Measurements from ENCODE around the gene FER. TPM values are rescaled to one million over a fixed set of nuclear protein-coding genes. Genes with fewer than 3 reads are reported as not detected.
A peak's percentile ranks its signal among the peaks of the same experiment; 100 is the strongest.

FER gene
- total and polyA plus RNA-seq, 5 donors from 2014 or later, result 3.9 to 12.0 (median 5.9) TPM

GRCh38 chr5:108747111-108747773 is 455 bp upstream of the FER start:
- peaks cover 6 to 15% (median 14%) of the 10 kb centered on the region in 4 donors for H3K4me1 Mint-ChIP-seq
- Histone ChIP-seq H3K27me3 (ENCODE audit: control insufficient read depth, insufficient read depth, low read length) (peaks cover 3% of the 10 kb centered on the region), H3K36me3 (ENCODE audit: control insufficient read depth, insufficient read depth, low read length) (no peaks in the 10 kb centered on the region), H3K4me3 (ENCODE audit: low read depth, low read length) (peak overlapping the region; percentile 88), H3K4me1 (ENCODE audit: control insufficient read depth, insufficient read depth, low read length, poor library complexity, severe bottlenecking) (peaks cover 20% of the 10 kb centered on the region), H3K9me3 (ENCODE audit: control insufficient read depth in 2 of 2, low read length in 2 of 2) (no peaks in the 10 kb centered on the region), H3K27ac (ENCODE audit: insufficient read depth, low read length, poor library complexity, severe bottlenecking) (no peak overlapping the region)
- no peak for ATAC-seq (ENCODE audit: low read depth in 2 of 2)
- H3K9me3 Mint-ChIP-seq, result no peaks in the 10 kb centered on the region
- H3K4me3 Mint-ChIP-seq, result peak overlapping the region; percentile 89 to 92 (median 90)
- no peaks in the 10 kb centered on the region for H3K36me3 Mint-ChIP-seq
- H3K27ac Mint-ChIP-seq, result peak overlapping the region in 2 of 3 donors; percentile 82 to 90
- DNase-seq, result no peak
- peaks cover 30% of the 10 kb centered on the region for H3K27me3 Mint-ChIP-seq

GRCh38 chr5:108748401-108749127 is 867 bp downstream of the FER start:
- no peaks in the 10 kb centered on the region for H3K9me3 ChIP-seq (ENCODE audit: control insufficient read depth in 2 of 2, low read length in 2 of 2)
- H3K36me3 ChIP-seq (ENCODE audit: control insufficient read depth, insufficient read depth, low read length), result no peaks in the 10 kb centered on the region
- peaks cover 20% of the 10 kb centered on the region for H3K4me1 ChIP-seq (ENCODE audit: control insufficient read depth, insufficient read depth, low read length, poor library complexity, severe bottlenecking)
- H3K27me3 ChIP-seq (ENCODE audit: control insufficient read depth, insufficient read depth, low read length), result peaks cover 3% of the 10 kb centered on the region
- ATAC-seq (ENCODE audit: low read depth in 2 of 2), result peak; percentile 97 to 98
- peak overlapping the region; percentile 86 for H3K27ac ChIP-seq (ENCODE audit: insufficient read depth, low read length, poor library complexity, severe bottlenecking)
- peaks cover 30% of the 10 kb centered on the region for H3K27me3 Mint-ChIP-seq
- H3K4me3 ChIP-seq (ENCODE audit: low read depth, low read length), result peak overlapping the region; percentile 88
- H3K4me1 Mint-ChIP-seq, result peaks cover 6 to 18% (median 14%) of the 10 kb centered on the region in 4 donors
- H3K27ac Mint-ChIP-seq, result peak overlapping the region; percentile 87 to 90 (median 87)
- H3K4me3 Mint-ChIP-seq, result peak overlapping the region; percentile 89 to 92 (median 90)
- H3K36me3 Mint-ChIP-seq, result no peaks in the 10 kb centered on the region
- H3K9me3 Mint-ChIP-seq, result no peaks in the 10 kb centered on the region
- DNase-seq, result peak; percentile 96 to 98 (median 97)

GRCh38 chr5:108749128-108749861 is 1.6 kb downstream of the FER start:
- Histone ChIP-seq H3K4me1 (ENCODE audit: control insufficient read depth, insufficient read depth, low read length, poor library complexity, severe bottlenecking) (peaks cover 20% of the 10 kb centered on the region), H3K9me3 (ENCODE audit: control insufficient read depth in 2 of 2, low read length in 2 of 2) (no peaks in the 10 kb centered on the region), H3K27me3 (ENCODE audit: control insufficient read depth, insufficient read depth, low read length) (peaks cover 3% of the 10 kb centered on the region), H3K4me3 (ENCODE audit: low read depth, low read length) (peak overlapping the region; percentile 68), H3K36me3 (ENCODE audit: control insufficient read depth, insufficient read depth, low read length) (no peaks in the 10 kb centered on the region), H3K27ac (ENCODE audit: insufficient read depth, low read length, poor library complexity, severe bottlenecking) (peak overlapping the region; percentile 41)
- DNase-seq (peak in 2 of 3 donors; percentile 17 to 20), ATAC-seq (ENCODE audit: low read depth in 2 of 2) (no peak)
- Mint-ChIP-seq H3K27ac (peak overlapping the region in 2 of 3 donors; percentile 85 to 91), H3K36me3 (no peaks in the 10 kb centered on the region), H3K9me3 (no peaks in the 10 kb centered on the region), H3K27me3 (peaks cover 30% of the 10 kb centered on the region), H3K4me3 (peak overlapping the region; percentile 90 to 93 (median 92)), H3K4me1 (peaks cover 6 to 18% (median 14%) of the 10 kb centered on the region in 4 donors)

- Histone ChIP-seq H3K27ac (ENCODE audit: insufficient read depth, low read length, poor library complexity, severe bottlenecking) (no peak overlapping the region), H3K4me1 (ENCODE audit: control insufficient read depth, insufficient read depth, low read length, poor library complexity, severe bottlenecking) (peaks cover 12% of the 10 kb centered on the region), H3K9me3 (ENCODE audit: control insufficient read depth in 2 of 2, low read length in 2 of 2) (no peaks in the 10 kb centered on the region), H3K27me3 (ENCODE audit: control insufficient read depth, insufficient read depth, low read length) (no peaks in the 10 kb centered on the region), H3K36me3 (ENCODE audit: control insufficient read depth, insufficient read depth, low read length) (no peaks in the 10 kb centered on the region), H3K4me3 (ENCODE audit: low read depth, low read length) (no peak overlapping the region)
- Mint-ChIP-seq H3K27me3 (peaks cover 6% of the 10 kb centered on the region), H3K9me3 (no peaks in the 10 kb centered on the region), H3K27ac (no peak overlapping the region), H3K4me1 (peaks cover 0 to 10% (median 6%) of the 10 kb centered on the region in 4 donors), H3K36me3 (no peaks in the 10 kb centered on the region), H3K4me3 (no peak overlapping the region)
- no peak for ATAC-seq (ENCODE audit: low read depth in 2 of 2)
- DNase-seq, result no peak
Observed at GRCh38 chr5:108753331-108753730, 5.6 kb downstream of the FER start.

GRCh38 chr5:108753877-108754276 is 6.2 kb downstream of the FER start:
- Mint-ChIP-seq H3K4me1 (peaks cover 0 to 10% (median 6%) of the 10 kb centered on the region in 4 donors), H3K36me3 (no peaks in the 10 kb centered on the region), H3K27ac (no peak overlapping the region), H3K4me3 (no peak overlapping the region), H3K27me3 (peaks cover 6% of the 10 kb centered on the region), H3K9me3 (no peaks in the 10 kb centered on the region)
- Histone ChIP-seq H3K27ac (ENCODE audit: insufficient read depth, low read length, poor library complexity, severe bottlenecking) (no peak overlapping the region), H3K4me3 (ENCODE audit: low read depth, low read length) (no peak overlapping the region), H3K9me3 (ENCODE audit: control insufficient read depth in 2 of 2, low read length in 2 of 2) (no peaks in the 10 kb centered on the region), H3K4me1 (ENCODE audit: control insufficient read depth, insufficient read depth, low read length, poor library complexity, severe bottlenecking) (peaks cover 8% of the 10 kb centered on the region), H3K36me3 (ENCODE audit: control insufficient read depth, insufficient read depth, low read length) (no peaks in the 10 kb centered on the region), H3K27me3 (ENCODE audit: control insufficient read depth, insufficient read depth, low read length) (no peaks in the 10 kb centered on the region)
- DNase-seq (no peak), ATAC-seq (ENCODE audit: low read depth in 2 of 2) (no peak)

GRCh38 chr5:108760512-108760911 is 12.8 kb downstream of the FER start:
- H3K27me3 ChIP-seq (ENCODE audit: control insufficient read depth, insufficient read depth, low read length), result no peaks in the 10 kb centered on the region
- Mint-ChIP-seq H3K4me1 (peaks cover 0 to 13% (median 6%) of the 10 kb centered on the region in 4 donors), H3K36me3 (no peaks in the 10 kb centered on the region), H3K9me3 (peaks cover 0 to 5% (median 1%) of the 10 kb centered on the region in 7 donors), H3K27ac (peak overlapping the region in 2 of 3 donors; percentile 40 to 60), H3K4me3 (no peak overlapping the region), H3K27me3 (no peaks in the 10 kb centered on the region)
- DNase-seq, result peak in 1 of 3 donors; percentile 34
- ATAC-seq (ENCODE audit: low read depth in 2 of 2), result no peak
- no peak overlapping the region for H3K4me3 ChIP-seq (ENCODE audit: low read depth, low read length)
- no peaks in the 10 kb centered on the region for H3K4me1 ChIP-seq (ENCODE audit: control insufficient read depth, insufficient read depth, low read length, poor library complexity, severe bottlenecking)
- no peaks in the 10 kb centered on the region for H3K9me3 ChIP-seq (ENCODE audit: control insufficient read depth in 2 of 2, low read length in 2 of 2)
- H3K36me3 ChIP-seq (ENCODE audit: control insufficient read depth, insufficient read depth, low read length), result no peaks in the 10 kb centered on the region
- H3K27ac ChIP-seq (ENCODE audit: insufficient read depth, low read length, poor library complexity, severe bottlenecking), result no peak overlapping the region

- Histone ChIP-seq H3K9me3 (ENCODE audit: control insufficient read depth in 2 of 2, low read length in 2 of 2) (no peaks in the 10 kb centered on the region), H3K27ac (ENCODE audit: insufficient read depth, low read length, poor library complexity, severe bottlenecking) (no peak overlapping the region), H3K27me3 (ENCODE audit: control insufficient read depth, insufficient read depth, low read length) (no peaks in the 10 kb centered on the region), H3K36me3 (ENCODE audit: control insufficient read depth, insufficient read depth, low read length) (no peaks in the 10 kb centered on the region), H3K4me3 (ENCODE audit: low read depth, low read length) (no peak overlapping the region), H3K4me1 (ENCODE audit: control insufficient read depth, insufficient read depth, low read length, poor library complexity, severe bottlenecking) (no peaks in the 10 kb centered on the region)
- ATAC-seq (ENCODE audit: low read depth in 2 of 2) (no peak), DNase-seq (no peak)
- Mint-ChIP-seq H3K4me3 (no peak overlapping the region), H3K36me3 (peaks cover 2% of the 10 kb centered on the region), H3K27ac (peak overlapping the region in 1 of 3 donors; percentile 7), H3K9me3 (peaks cover 0 to 5% (median 2%) of the 10 kb centered on the region in 7 donors), H3K27me3 (no peaks in the 10 kb centered on the region), H3K4me1 (peaks cover 0 to 15% (median 6%) of the 10 kb centered on the region in 4 donors)
Observed at GRCh38 chr5:108762660-108763059, 15.0 kb downstream of the FER start.
